Panc1 (cell line): Measurements from ENCODE around the gene GRIP1. TPM values are rescaled to one million over a fixed set of nuclear protein-coding genes. Genes with fewer than 3 reads are reported as not detected.

Source experiments
- ATAC-seq: fragments of 200-7000 bp; cut with Tn5 transposase; 2 replicates; pipeline ENCODE4 v1.9.1; 2020; ENCODE audit warnings: mild to moderate bottlenecking, moderate library complexity
- BruUV-seq: library from RNA; stranded (reverse); fragments of 400-500 nt; replicated peaks from 2 replicates; lab custom pipeline; 2021; lab: Mats Ljungman, UMichigan
- CTCF ChIA-PET: fragments of 300-600 bp; sonication (Branson Sonifier 250); formaldehyde crosslinking; loops from one replicate; lab custom pipeline; 2022; ENCODE audit warnings: antibody characterized with exemption; lab: Charles Lee
- POLR2A ChIA-PET: fragments of 300-600 bp; sonication (Branson Sonifier 250); formaldehyde crosslinking; loops from one replicate; lab custom pipeline; 2022; ENCODE audit warnings: antibody characterized with exemption; lab: Charles Lee
- DNase-seq: peaks from one replicate; pipeline ENCODE4 v3.0.0-alpha.2; 2010; ENCODE audit warnings: low read depth, low spot score
- H3K27ac ChIP-seq: 2 replicates; pipeline ENCODE4 v1.5.1; 2011; ENCODE audit warnings: mild to moderate bottlenecking, low read length, inconsistent platforms
- H3K27me3 ChIP-seq: fragments of 200-500 bp; sonication (Bioruptor generic); 2 replicates; pipeline ENCODE4 v1.6.0; 2014; ENCODE audit warnings: low read length, inconsistent platforms; ENCODE audit not compliant: control insufficient read depth, insufficient read depth
- H3K36me3 ChIP-seq: fragments of 200-500 bp; sonication (Bioruptor generic); 2 replicates; pipeline ENCODE4 v1.5.1; 2014; ENCODE audit warnings: inconsistent platforms, mild to moderate bottlenecking, low read length, moderate library complexity; ENCODE audit not compliant: control insufficient read depth, insufficient read depth
- H3K4me1 ChIP-seq: 2 replicates; pipeline ENCODE4 v1.5.1; 2011; ENCODE audit warnings: inconsistent platforms, mild to moderate bottlenecking, low read length, moderate library complexity; ENCODE audit not compliant: control insufficient read depth, insufficient read depth
- H3K4me3 ChIP-seq, 2 experiments: 2 replicates each; pipeline ENCODE4 v1.5.1; 2011 to 2012; ENCODE audit warnings: low read depth in 2 of 2, low read length in 2 of 2, mild to moderate bottlenecking in 2 of 2, inconsistent platforms in 1 of 2, moderate library complexity in 1 of 2
- H3K9me3 ChIP-seq: fragments of 200-500 bp; sonication (Bioruptor generic); 2 replicates; pipeline ENCODE4 v1.5.1; 2014; ENCODE audit warnings: low read depth, mild to moderate bottlenecking, inconsistent platforms, low read length, moderate library complexity; ENCODE audit not compliant: control insufficient read depth, insufficient read depth
- CTCF ChIP-seq: fragments of 450-650 bp; IDR thresholded peaks from 2 replicates; pipeline ENCODE4 v1.5.1; 2017; ENCODE audit warnings: mild to moderate bottlenecking
- POLR2AphosphoS5 ChIP-seq: IDR thresholded peaks from 2 replicates; pipeline ENCODE4 v1.6.1; 2012; ENCODE audit warnings: mild to moderate bottlenecking, low read depth, low read length, moderate library complexity
- REST ChIP-seq, 2 experiments: IDR thresholded peaks; 2 replicates each; pipeline ENCODE4 v1.6.1; 2011 to 2012; ENCODE audit warnings: low read depth in 2 of 2, control low read depth in 1 of 2, low read length in 1 of 2, mild to moderate bottlenecking in 1 of 2, moderate library complexity in 1 of 2; ENCODE audit not compliant: insufficient read depth in 1 of 2
- SIN3A ChIP-seq: IDR thresholded peaks from 2 replicates; pipeline ENCODE4 v1.6.1; 2012; ENCODE audit warnings: low read depth, mild to moderate bottlenecking, low read length, moderate library complexity, borderline replicate concordance; ENCODE audit not compliant: insufficient read depth
- TCF7L2 ChIP-seq: IDR thresholded peaks from 2 replicates; pipeline ENCODE4 v1.6.1; 2011; ENCODE audit warnings: mild to moderate bottlenecking, low read depth, low read length, inconsistent platforms
- in situ Hi-C: cut with HindIII; loops from 2 replicates; pipeline ENCODE4 v1.10.0; 2016; ENCODE audit warnings: low sequenced_read_pairs, low pct_unique_long_range_greater_than_20kb
- intact Hi-C: fragments of 100-400 bp; cut with micrococcal nuclease; formaldehyde crosslinking; loops from one replicate; pipeline ENCODE4 v1.10.0; 2022; ENCODE audit not compliant: unreplicated experiment
- total RNA-seq: library from RNA; stranded (reverse); gene quantifications from one replicate; pipeline ENCODE4 v1.2.1, GENCODE V29; 2021; ENCODE audit not compliant: unreplicated experiment

The GRIP1 gene
- total RNA-seq, 1 experiment from 2014 or later: 9.2 TPM

GRCh38 chr12:66624806-66625205, 54.1 kb downstream of the GRIP1 start:
- no peaks in the 10 kb centered on the region for H3K9me3 ChIP-seq
- DNase-seq (no peak), ATAC-seq (no peak)
- in situ Hi-C loops (no loop called here), intact Hi-C loops (no loop called here)
- no peaks in the 10 kb centered on the region for H3K36me3 ChIP-seq
- H3K4me1 ChIP-seq: no peaks in the 10 kb centered on the region
- no peak overlapping the region for H3K4me3 ChIP-seq
- ChIA-PET CTCF (no interaction called here), POLR2A (no interaction called here)
- TF ChIP-seq TCF7L2 (no peak), CTCF (no peak), POLR2AphosphoS5 (no peak), SIN3A (no peak), REST (IDR thresholded peaks at IDR 0.05; ENCODE audit: insufficient read depth in 1 of 2, low read depth in 2 of 2, low read length in 1 of 2) (no peak)
- no peaks in the 10 kb centered on the region; the same call in 1 of the 2 replicates for H3K27me3 ChIP-seq
- H3K27ac ChIP-seq: no peak overlapping the region
- no TSS peak for BruUV-seq

GRCh38 chr12:66623455-66623854, 55.4 kb downstream of the GRIP1 start:
- intact Hi-C loops: no loop called here
- no peak for ATAC-seq

More at GRCh38 chr12:66623455-66623854, 55.4 kb downstream of the GRIP1 start:
- ChIA-PET CTCF (no interaction called here), POLR2A (no interaction called here)
- no peak overlapping the region for H3K4me3 ChIP-seq
- DNase-seq: no peak
- H3K4me1 ChIP-seq: no peaks in the 10 kb centered on the region
- H3K27ac ChIP-seq: no peak overlapping the region
- H3K27me3 ChIP-seq: peaks cover 1% of the 10 kb centered on the region; the same call in 1 of the 2 replicates
- in situ Hi-C loops: no loop called here
- TF ChIP-seq POLR2AphosphoS5 (no peak), CTCF (no peak), TCF7L2 (no peak), REST (IDR thresholded peaks at IDR 0.05; ENCODE audit: insufficient read depth in 1 of 2, low read depth in 2 of 2, low read length in 1 of 2) (no peak), SIN3A (no peak)
- H3K9me3 ChIP-seq: no peaks in the 10 kb centered on the region
- H3K36me3 ChIP-seq: no peaks in the 10 kb centered on the region
- no TSS peak for BruUV-seq
